GM19324 (cell line): ENCODE measurements around the gene SLC5A9.
"Not testable (repeated sequence)": the region's sequence is repeated elsewhere in the genome, so short reads cannot be mapped to it uniquely, and the experiment has no call there.

Experiments used
- ATAC-seq: cut with Tn5 transposase; IDR thresholded peaks from one replicate; pipeline ENCODE4 v1.9.1; 2021; ENCODE audit warnings: mild to moderate bottlenecking, moderate library complexity; ENCODE audit not compliant: unreplicated experiment, low FRiP score

Gene SLC5A9

DNA sequence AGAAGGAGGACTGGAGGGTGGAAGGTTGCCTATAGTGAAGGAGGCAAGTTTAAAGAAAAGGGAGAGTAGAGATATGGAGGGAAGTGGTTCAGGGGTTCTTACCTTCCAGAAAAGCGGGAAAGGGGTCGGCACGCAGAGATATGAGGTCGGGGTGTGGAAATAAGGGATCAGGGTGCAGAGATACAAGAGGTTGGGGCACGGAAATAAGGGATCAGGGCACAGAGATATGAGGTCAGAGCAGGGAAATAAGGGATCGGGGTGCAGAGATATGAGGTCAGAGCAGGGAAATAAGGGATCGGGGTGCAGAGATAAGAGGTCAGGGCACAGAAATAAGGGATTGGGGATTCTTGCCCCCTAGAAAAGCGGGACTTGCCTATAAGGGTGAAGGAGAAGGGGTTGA lies 9.1 kb upstream of the SLC5A9 start:
- not testable (repeated sequence) for ATAC-seq

DNA sequence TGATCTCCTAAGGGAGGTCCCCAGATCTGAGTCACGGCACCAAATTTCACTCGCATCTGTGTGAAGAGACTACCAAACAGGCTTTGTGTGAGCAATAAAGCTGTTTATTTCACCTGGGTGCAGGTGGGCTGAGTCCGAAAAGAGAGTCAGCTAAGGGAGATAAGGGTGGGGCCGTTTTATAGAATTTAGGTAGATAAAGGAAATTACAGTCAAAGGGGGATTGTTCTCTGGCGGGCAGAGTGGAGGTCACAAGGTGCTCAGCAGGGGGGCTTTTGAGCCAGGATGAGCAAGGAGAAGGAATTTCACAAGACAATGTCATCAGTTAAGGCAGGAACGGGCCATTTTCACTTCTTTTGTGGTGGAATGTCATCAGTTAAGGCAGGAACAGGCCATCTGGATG lies 8.2 kb upstream of the SLC5A9 start:
- ATAC-seq: not testable (repeated sequence)

DNA sequence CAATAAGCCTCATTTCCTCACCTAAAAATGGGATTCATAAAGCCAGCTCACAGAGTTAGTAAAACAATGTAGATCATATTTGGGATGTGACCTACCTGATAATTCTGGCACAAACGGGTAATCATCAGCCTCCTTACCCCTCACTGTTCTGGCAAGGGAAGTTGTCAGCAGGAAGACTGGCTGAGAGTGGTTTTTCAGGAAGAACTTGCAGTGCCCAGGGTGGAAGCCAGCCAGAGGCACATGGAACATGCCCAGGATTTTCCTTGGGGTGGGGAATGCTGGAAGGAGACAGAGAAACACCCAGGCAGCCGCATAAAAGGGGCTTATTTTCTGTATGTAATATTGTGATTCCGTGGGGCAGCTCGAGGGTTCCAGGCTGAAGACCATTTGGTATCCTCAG lies 7.7 kb upstream of the SLC5A9 start:
- ATAC-seq: no peak

- no peak for ATAC-seq
Measured at GRCh38 chr1:48215222-48215621, 7.3 kb upstream of the SLC5A9 start.

- ATAC-seq: no peak
Measured at GRCh38 chr1:48215889-48216288, 6.6 kb upstream of the SLC5A9 start.

DNA sequence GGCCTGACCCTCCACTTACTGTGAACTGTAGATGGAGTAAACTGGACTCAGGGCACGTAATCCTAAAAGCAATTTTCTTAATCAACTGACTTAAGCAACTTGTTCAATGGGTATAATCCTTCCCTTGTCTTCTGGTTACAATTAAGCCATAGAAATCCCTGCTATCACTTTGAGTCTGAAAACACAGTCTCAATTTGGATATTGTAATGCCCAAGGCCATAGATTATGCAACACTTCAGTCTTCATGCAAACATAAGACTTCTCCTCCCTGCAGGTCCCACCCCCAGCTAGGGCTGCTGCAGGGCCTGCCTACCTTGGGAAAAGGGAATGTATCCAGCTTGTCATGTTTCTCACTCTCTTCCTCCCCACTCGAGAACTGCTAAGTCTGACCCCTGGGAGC lies 6.2 kb upstream of the SLC5A9 start:
- ATAC-seq: no peak

- no peak for ATAC-seq
Measured at GRCh38 chr1:48216941-48217340, 5.6 kb upstream of the SLC5A9 start.

DNA sequence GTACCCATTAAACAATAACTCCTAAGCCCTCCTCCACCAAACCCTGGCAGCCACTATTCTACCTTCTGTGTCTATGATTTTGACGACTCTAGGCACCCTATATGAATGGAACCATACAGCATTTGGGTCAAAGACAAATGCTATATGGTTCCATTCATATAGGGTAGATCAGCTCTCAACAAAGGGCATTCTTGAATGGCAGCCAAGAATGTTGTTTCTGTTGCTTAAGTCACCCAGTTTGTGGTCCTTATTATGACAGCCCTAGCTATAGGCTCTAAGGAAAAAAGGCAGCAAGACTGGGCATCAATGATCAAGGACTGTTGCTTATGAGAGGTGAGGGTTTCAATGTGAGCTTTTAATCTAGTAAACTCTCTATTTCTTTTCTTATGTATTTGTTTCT lies 4.7 kb upstream of the SLC5A9 start:
- no peak for ATAC-seq

DNA sequence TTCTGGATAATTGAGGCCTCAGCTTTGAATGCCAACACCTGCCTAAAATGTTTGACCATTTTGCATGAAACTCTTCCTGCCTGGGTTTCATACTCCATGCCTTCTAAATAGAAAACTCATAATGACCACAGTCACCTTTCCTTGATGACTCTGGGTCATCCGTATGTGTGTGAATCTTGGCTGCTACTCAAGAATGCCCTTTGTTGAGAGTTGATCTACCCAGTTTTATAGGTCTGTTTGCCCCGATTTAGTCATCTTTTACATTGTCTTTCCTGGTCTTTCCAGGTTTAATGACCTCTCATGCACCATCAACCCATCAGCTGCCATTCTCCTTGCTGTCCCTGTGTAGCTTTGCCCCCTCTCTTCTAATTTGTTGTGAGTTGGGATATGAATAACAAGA lies 2.7 kb upstream of the SLC5A9 start:
- no peak for ATAC-seq

GRCh38 chr1:48221122-48221521 lies 1.4 kb upstream of the SLC5A9 start:
- no peak for ATAC-seq

GRCh38 chr1:48221657-48222056 lies 859 bp upstream of the SLC5A9 start:
- ATAC-seq: no peak

GRCh38 chr1:48223366-48224240 lies 1.1 kb downstream of the SLC5A9 start:
- ATAC-seq: no peak

GRCh38 chr1:48224791-48225190 lies 2.3 kb downstream of the SLC5A9 start:
- no peak for ATAC-seq

- no peak for ATAC-seq
Measured at GRCh38 chr1:48225579-48225978, 3.1 kb downstream of the SLC5A9 start.

- ATAC-seq: no peak
Measured at GRCh38 chr1:48227165-48228013, 4.9 kb downstream of the SLC5A9 start.

GRCh38 chr1:48228156-48228555 lies 5.6 kb downstream of the SLC5A9 start:
- no peak for ATAC-seq

GRCh38 chr1:48229317-48229716 lies 6.8 kb downstream of the SLC5A9 start:
- no peak for ATAC-seq

GRCh38 chr1:48230236-48230635 lies 7.7 kb downstream of the SLC5A9 start:
- ATAC-seq: no peak

- ATAC-seq: no peak
Measured at GRCh38 chr1:48232722-48233121, 10.2 kb downstream of the SLC5A9 start.

DNA sequence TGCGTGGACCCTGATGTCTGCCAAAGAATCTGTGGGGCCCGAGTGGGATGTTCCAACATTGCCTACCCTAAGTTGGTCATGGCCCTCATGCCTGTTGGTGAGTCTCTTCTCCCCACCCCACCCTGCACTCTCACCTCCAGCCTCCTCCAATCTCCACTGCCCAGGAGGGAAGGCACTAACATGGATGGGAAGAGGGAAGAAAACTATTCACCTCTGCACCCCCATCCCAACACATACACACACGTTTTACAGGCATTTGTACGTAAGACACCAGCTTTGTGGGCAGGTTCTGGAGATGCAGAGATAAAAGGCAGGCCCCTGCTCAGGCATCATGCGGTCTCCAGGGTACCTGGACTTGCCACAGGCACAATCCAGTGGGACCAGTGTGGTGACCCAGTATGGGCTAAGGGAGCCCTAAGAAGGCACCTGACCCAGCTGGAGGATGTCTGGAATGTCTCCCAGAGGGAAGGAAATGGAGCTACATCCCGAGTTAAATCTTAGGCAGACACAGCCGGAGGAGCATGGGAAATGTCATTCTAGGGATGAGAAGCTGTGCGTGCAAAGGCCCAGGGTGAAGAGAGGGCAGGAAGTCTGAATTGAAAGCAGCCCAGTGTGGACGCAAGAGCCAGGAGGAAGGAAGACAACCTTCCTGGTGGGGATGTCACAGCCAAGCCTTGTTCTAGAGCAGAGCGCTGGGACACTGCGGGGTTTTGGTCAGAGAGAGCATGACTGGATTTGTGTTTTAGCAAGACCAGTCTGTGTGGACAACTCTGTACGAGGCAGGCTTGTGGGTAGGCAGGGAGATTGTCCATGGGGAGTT lies 11.4 kb downstream of the SLC5A9 start:
- ATAC-seq: no peak

DNA sequence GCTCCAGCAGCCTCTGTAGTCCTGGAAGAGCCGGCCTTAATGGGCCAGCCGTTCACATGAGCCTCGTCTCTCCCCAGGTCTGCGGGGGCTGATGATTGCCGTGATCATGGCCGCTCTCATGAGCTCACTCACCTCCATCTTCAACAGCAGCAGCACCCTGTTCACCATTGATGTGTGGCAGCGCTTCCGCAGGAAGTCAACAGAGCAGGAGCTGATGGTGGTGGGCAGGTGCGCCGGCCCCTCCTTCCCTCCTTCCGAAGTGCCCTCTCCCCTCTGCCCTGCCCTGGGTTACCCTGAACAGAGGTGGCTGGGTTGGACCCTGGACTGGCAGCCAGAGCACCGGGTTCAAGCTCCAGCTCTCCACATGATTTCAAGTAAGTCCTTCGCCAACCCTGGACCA lies 13.1 kb downstream of the SLC5A9 start:
- no peak for ATAC-seq
